A172 (cell line): ENCODE data around the gene RNF25. TPM values are rescaled to one million over a fixed set of nuclear protein-coding genes. Genes with fewer than 3 reads are reported as not detected.

ENCODE experiments used
- DNase-seq: peaks from one replicate; pipeline ENCODE4 v3.0.0-alpha.2; 2015; ENCODE audit warnings: low spot score
- total RNA-seq: library from RNA; depleted of rRNA; stranded (reverse); fragments of >200 nt; shearing (Covaris generic); gene quantifications from 2 replicates; pipeline ENCODE4 v1.2.3, GENCODE V29; 2014; rRNA removed

RNF25 gene, protein sequence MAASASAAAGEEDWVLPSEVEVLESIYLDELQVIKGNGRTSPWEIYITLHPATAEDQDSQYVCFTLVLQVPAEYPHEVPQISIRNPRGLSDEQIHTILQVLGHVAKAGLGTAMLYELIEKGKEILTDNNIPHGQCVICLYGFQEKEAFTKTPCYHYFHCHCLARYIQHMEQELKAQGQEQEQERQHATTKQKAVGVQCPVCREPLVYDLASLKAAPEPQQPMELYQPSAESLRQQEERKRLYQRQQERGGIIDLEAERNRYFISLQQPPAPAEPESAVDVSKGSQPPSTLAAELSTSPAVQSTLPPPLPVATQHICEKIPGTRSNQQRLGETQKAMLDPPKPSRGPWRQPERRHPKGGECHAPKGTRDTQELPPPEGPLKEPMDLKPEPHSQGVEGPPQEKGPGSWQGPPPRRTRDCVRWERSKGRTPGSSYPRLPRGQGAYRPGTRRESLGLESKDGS
- 53.5 and 63.0 TPM in 2 replicates for total RNA-seq

DNA sequence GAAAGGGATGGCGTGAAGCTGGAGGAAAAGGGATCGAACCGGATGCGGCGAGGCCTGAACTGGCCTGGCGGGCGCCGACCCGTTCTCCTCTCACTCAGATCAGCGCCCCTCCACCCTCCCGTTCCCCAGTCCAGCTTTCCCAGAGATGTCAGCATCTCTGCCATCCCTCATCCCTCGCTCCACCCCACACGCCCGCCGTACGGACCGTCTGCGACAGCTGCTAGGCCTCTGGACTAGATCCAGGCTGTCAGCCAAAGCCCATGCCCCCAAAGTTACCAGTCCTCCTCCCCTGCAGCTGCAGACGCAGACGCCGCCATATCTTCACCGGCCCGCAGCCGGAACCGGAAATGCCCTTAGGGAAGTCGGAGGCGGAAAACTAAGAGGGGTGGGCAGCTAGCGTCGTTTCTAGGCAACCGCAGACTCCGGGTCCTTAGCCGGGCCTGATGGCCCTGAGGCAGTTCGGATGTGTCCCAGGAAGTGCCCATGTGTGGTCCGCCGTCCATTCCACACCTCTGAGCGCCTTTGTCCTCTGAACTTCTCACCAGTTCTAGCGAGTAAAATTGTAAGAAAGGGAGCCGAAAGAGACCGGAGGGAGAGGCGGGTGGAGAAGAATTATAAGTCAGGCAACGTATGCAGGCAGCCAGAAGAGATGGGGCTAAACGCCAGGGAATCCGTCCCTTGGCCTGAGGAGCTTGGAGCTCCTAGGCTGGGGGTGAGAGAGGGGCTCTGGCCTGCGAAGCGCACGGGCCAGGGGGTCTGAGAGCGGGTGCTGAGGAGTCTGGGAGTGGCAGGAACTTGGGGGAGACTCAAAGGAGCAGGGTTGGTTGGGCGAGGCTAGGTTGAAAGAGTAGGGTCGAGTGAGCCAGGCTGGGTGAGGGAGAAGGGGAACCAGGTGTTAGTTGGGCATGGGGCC is at the start of gene RNF25, which contains the start of gene STK36:
TSS of gene RNF25 (minus strand) at position 349 of the 913 bp plus-strand sequence. CDS start at position 317, 32 bp downstream.
TSS of gene STK36 (plus strand) at position 433 of the 913 bp plus-strand sequence. CDS start 744 bp downstream, outside the sequence.
- peak; percentile 94 for DNase-seq

DNA sequence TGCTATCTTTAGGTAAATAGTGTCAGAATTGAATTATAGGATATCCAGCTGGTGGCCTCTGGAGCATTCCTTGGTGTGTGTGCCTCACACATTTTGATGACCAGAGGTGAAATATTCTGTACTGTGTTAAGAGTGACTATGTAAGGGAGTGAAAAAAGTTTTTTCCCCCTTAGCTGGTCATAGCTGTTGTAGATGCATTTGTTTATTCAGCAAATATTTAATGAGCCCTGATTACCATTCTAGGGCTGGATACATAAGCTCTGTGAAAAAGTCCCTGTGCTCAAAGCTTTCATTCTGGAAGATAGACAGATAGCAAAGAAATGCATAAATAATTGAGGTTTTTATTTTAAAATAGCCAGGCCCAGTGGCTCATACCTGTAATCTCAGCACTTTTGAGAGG is 49.7 kb upstream of the RNF25 start:
- no peak for DNase-seq

DNA sequence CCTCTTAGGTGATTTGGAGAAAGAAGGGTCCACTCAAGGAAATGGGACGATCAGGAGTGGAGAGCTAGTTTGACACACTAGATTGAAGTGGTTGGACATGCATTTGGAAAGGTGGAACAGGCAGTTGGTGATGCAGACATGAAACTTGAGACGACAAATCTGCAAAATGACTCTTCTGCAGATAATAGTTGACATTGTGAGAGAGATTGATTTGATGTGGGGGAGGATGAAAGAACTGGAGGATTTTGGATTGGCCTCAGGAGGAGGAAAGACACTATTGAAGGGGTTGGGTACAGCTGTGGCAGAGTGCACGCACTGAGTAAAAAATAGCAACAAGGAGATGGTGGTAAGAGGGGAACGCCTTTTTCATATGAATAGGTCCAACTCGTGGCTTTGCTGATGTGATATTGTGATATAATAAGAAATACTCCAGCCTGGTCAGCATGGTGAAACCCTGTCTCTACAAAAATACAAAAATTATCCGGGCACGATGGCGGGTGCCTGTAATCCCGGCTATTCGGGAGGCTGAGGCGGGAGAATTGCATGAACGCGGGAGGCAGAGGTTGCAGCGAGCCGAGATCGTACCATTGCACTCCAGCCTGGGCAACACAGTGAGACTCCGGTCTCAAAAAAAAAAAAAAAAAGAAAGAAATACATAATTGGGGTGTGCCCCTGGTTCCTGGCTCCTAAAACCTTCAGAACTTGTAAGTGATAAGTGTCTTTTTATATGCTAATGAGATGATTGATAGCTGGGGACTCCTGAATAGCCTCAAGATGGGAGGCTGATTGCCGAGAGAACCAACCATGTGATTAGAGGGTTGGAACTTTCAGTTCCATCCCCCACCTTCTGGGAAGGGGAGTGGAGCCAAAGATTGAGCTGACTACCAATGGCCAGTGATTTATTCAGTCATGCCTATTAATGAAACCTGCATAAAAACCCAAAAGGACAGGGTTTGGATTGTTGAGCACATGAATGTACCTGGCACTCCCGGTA is 48.5 kb upstream of the RNF25 start:
- DNase-seq: no peak

DNA sequence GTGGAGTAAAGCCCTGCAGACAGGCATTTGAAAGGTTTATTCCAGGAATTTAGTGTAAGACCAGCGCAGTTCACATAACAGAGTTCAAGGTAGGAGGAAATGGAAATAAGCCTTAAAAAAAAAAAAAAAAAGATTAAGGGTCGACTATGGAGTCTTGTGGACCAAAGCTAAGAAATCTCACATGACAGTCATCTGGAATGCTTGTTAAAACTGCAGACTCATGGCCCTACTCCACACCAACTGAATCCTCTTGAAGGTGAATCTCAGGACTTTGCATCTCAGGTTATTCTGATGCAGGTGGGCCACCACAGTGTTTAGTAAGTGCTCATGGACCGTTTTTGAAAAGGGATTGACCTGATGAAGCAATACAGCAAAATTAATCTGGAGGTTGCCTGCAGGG is 47.7 kb upstream of the RNF25 start:
- no peak for DNase-seq

DNA sequence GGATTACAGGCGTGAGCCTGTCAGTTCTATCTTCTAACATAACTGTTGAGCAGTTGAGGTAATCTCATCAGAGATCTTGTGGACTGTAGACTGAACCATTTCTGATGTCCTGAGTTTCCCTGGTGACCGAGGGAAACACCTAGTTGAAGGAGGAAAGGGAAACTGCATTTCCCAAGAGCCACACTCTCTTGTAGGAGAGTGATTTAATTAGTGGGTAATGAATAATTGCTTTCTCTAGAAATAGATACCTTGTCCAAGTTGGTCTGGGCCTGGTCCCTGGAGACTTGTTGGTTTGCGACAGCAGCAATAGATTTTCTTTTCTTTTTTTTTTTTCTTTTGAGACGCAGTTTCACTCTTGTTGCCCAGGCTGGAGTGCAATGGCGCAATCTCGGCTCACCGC is 46.3 kb upstream of the RNF25 start:
- no peak for DNase-seq

DNA sequence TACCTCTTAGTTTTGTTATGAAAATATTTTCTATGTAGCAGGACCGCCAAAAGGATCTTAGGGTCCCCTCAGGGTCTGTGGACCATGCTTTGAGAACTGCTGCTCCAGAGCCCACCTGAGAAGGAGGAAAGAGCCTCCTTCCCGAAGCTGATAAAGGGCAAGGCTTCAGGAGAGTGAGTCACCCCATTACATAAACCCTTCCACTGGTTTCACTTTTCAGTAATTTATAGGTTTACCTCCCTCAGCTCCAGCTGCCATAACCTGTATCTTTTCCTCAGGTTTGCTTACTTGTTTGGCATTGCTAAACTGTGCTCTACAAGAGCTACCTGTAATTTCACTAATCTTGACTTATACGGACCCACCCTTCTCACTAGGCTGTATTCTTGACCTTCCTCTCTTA is 45.5 kb upstream of the RNF25 start:
- peak; percentile 64 for DNase-seq

DNA sequence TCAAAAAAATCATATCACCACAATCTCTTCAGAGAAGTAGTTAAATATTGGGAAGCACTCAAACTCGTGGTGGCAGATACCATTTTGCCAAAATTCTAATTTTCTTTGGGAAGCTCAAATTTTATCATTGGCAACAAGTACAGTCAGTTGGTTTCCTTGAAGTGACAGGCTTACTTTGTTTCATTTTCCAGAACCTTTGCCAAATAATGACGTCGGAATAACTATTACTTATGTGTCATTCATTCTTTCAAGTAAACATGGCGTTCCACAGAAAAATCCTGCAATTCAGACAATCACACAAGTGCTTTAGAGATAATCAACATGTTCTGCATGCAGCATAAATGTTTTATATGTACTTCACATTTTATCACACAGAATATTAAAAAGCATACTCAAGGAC is 44.3 kb upstream of the RNF25 start:
- no peak for DNase-seq

DNA sequence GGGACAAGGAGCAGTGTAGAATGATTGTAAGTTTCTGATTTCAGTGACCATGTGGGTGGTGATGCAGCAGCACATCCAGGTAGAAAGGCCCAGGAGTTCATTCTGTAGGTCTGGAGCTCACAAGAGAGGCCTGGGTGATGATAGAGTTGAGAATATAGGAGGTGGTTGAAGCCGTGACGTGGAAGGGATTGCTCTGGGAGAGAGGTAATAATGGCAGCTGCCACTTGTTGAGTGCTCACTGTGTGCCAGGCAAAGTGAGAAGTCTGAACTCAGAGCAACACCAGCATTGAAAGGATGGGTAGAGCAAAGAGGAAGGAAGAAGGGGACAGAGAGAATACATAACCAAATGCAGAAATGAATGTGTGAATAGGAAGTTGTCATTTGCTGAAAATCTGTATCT is 42.1 kb upstream of the RNF25 start:
- no peak for DNase-seq

DNA sequence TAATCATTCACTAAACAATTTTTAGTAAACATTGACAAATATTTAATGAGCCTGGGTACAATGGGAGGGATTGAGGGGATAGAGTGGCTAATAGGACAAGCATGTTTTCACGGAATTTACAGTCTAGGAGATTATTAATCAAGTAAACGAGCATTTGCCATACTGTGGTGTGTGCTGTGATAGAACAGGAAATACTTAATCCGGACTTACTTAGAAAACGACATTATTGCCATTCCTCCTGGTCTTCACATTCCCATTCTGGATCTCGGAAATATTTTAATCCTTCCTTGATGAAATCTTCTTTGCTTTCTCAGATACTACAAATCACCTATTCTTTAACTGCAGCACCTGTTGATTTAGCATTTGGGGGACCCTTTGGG is 39.7 kb upstream of the RNF25 start:
- peak; percentile 22 for DNase-seq

DNA sequence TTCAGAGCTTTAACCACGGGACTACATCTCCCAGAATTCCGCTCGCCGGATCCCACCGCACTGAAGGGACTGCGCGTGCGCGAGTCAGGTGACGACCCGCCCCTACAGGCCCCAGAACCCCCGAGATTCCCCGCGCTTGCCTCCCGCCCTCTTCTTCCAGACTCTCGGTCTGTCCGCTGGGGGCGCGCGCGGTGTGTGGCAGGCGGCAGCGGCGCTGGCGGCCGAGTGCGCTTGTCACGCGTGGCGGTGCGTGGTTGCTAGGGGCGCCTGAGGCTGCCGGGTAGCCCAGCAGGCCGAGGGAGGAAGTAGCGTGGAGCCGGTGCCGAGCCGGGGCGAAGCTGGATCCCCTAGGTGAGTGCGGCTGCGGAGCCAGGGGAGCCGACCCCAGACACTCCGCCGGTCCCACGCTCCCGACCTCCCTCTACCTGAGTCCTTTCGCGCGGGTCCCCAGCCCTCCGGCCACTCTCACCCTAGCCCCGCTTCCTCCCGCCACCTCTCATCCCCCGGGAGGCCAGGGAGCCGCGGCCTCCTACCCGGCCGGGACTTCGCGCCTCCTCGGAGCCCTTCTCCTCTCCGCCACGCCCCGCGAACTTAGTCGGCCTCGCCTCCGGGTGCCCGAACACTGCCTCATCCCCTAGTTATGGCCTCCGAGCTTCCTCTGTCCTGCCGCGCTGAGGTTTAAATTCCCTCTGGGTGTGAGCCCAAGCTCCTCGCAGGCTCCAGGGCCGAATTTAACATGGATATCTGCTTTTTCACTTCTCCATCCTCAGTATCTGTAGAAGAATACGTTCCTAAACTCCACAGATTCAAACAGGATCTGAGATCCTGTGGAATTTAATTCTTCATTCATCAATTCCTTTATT is 39.1 kb upstream of the RNF25 start, which contains the start of gene TTLL4:
TSS of gene TTLL4 (plus strand) at position 149 of the 863 bp plus-strand sequence. CDS start 26,842 bp downstream, outside the sequence.
- DNase-seq: peak; percentile 95

DNA sequence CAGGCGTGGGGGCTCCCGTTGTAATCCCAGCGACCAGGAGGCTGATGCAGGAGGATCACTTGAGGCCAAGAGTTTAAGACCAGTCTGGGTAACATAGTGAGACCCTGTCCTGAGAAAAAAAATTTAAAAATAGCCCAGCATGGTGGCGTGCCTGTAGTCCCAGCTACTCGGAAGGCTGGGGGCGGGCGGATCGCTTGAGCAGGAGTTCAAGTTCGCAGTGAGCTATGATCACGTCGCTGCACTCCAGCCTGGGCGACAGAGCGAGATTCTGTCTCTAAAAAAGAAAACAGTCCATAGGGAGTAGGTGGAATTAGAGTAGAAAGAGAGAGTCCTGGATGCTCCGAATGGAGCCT is 38.5 kb upstream of the RNF25 start:
- DNase-seq: no peak

DNA sequence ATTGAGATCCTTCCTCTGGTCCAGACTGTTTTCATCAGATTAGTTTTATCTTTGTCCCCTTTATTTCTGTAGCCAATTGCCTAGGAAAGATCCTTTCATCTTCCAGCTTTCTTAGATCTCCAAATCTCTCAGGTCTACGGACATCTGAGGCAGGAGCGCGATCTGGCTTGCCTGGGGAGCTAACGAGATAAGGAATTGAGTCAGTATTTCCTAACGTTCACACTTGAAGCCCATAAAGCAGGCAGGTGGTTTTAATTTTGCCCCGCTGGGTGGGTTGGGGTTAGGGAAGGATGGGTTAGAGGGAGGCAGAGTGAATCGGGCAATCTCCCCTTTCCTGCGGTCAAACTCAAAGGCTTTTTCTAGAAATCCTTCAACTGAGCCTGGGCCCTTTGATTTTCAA is 38.1 kb upstream of the RNF25 start:
- DNase-seq: no peak

DNA sequence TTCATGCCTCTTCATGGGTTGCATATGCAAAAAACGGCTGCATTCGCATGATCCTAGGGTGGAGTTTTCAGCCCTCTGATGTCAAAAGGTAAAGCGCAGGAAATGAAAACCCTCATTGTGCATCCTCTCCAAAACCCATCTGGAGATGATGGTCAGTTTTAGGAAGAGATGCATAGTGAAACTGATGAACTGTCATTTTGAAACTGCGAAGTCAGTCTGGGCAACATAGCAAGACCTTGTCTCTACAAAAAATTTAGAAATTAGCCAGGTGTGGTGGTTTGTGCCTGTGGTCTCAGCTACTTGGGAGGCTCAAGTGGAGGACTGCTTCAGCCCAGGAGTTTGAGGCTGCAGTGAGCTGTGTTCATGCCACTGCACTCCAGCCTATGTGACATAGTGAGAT is 36.3 kb upstream of the RNF25 start:
- no peak for DNase-seq

DNA sequence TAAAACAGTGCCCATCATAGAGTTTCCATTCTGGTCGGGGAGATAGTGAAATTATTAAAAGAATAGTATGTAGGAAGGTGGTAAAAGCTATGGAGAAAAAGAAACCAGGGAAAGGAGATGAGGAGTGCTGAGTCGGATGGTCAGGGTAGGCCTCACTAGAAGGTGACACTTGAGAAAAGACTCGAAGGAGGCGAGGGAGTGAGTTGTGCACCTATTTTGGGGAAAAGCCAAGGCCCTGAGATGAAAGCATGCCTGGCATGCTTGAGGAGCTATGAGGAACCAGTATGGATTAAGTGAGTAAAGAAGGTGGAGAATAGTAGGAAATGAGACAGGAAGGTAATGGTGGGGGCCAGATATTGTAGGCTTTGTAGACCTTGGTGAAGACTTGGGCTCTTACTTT is 31.5 kb upstream of the RNF25 start:
- DNase-seq: no peak

DNA sequence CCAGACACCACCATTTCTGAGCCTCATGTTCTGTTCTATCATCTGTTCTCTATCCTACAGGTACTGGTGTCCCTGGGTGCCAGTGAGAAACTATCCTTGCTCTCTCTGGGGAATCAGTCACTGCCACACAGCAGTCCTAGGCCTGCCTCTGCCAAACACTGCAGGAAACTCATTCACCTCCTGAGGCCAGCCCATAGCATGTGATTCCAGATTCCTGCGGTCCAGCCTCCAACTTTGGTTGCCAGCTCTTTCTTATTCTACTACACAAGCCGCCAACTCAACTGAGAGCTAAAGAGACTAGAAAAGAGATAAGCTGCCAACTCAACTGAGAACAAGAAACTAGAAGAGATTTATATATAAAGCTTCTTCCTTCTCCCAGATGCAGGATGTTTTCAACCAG is 30.0 kb upstream of the RNF25 start:
- DNase-seq: no peak

DNA sequence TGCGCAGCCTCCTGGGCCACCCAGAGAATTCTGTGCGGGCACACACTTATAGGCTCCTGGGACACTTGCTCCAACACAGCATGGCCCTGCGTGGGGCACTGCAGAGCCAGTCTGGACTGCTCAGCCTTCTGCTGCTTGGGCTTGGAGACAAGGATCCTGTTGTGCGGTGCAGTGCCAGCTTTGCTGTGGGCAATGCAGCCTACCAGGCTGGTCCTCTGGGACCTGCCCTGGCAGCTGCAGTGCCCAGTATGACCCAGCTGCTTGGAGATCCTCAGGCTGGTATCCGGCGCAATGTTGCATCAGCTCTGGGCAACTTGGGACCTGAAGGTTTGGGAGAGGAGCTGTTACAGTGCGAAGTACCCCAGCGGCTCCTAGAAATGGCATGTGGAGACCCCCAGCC is 27.1 kb upstream of the RNF25 start:
- no peak for DNase-seq

DNA sequence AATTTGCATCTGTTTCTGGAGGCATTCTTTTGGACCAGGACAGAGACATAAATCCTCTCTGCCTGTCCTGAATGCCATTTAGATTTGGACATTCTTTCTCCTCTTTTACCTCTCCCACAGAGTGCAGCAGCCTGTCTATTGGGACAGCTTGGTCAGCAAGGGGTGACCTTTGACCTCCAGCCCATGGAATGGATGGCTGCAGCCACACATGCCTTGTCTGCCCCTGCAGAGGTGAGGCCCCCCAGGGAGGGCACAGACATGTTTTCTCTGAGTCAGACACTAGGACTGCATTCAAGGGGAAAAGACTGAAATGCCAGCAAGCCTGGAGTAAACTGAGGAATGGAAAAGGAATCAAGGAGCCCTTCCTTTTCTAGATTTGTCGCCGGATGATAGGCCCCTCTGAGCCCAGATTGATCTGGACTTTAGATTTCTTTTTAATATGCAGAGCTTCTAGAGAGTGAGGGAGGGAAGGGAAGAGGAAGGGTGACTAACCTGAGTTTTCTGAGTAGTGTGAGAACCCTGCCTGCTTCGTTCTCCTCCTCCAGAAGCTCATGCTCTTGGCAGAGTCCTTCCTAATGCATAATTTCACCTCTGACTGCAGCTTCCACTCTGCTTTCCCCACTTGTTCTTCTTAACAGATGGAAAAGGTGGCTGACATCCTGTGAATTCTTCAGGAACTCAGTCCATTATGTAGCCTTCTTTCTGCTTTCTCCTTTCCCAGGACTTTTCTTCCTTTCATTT is 22.8 kb upstream of the RNF25 start:
- DNase-seq: no peak

DNA sequence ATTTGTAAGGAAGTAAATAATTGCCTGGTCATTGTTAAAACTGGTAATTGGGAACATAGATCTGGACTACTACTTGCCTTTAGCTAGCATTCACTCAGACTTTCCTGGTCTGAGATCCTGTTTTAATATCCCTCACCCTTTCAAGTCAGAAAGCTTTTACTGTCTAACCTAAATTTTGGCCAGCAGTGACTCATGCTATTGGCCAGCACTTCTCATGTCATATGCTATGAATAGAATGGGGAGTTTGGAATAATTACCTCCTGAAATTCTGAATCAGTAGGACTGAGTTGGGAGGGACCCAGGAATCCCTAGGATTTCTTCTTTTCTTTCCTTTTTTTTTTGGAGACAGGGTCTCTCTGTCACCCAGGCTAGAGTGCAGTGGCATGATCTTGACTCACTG is 19.4 kb upstream of the RNF25 start:
- DNase-seq: peak; percentile 47

DNA sequence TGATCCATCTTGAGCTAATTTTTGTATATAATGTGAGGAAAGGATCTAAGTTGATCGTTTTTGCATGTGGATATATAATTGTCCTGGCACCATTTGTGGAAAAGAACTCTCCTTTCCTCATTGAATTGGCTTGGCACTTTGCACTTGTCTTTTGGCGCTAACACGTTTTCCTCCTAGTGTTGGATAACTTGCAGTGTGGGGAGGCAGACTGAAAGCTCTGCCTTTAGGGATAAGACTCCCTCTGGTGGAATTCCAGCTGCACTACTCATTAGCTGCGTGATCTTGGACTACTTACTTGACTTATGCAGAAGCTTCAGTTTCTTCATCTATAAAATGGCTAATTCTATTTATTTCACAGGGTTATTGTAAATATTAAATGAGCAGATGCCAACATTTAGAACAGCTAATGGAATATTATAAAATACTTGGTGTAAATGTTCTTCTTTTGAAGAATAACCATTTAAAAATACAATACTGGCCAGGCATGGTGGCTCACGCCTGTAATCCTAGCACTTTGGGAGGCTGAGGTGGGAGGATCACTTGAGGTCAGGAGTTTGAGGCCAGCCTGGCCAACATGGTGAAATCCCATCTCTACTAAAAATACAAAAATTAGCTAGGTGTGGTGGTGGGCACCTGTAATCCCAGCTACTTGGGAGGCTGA is 15.7 kb upstream of the RNF25 start:
- DNase-seq: peak; percentile 88
